Mesothelial cell of epicardium (in vitro differentiated cells): ENCODE results near the gene MRPS35. TPM values are rescaled to one million over a fixed set of nuclear protein-coding genes. Genes with fewer than 3 reads are reported as not detected.
A peak's percentile ranks its signal among the peaks of the same experiment; 100 is the strongest.

Experiments
- DNase-seq, 2 experiments: peaks; one replicate each; pipeline ENCODE4 v3.0.0; 2021; ENCODE audit warnings: low spot score in 2 of 2; ENCODE audit not compliant: unreplicated experiment in 2 of 2
- H3K27ac Mint-ChIP-seq: 2 replicates; pipeline ENCODE4 v1.8.0; 2021; ENCODE audit warnings: mixed read lengths
- H3K27me3 Mint-ChIP-seq: 2 replicates; pipeline ENCODE4 v1.8.0; 2021; ENCODE audit warnings: low read depth, mixed read lengths
- H3K36me3 Mint-ChIP-seq: 2 replicates; pipeline ENCODE4 v1.8.0; 2021; ENCODE audit warnings: mixed read lengths
- H3K4me1 Mint-ChIP-seq: 2 replicates; pipeline ENCODE4 v1.8.0; 2021; ENCODE audit warnings: mixed read lengths
- H3K4me3 Mint-ChIP-seq: 2 replicates; pipeline ENCODE4 v1.8.0; 2021; ENCODE audit warnings: mild to moderate bottlenecking, moderate library complexity, mixed read lengths
- H3K9me3 Mint-ChIP-seq: 2 replicates; pipeline ENCODE4 v1.8.0; 2021; ENCODE audit warnings: mixed read lengths
- total RNA-seq: library from RNA; stranded (reverse); gene quantifications from 3 replicates; pipeline ENCODE4 v1.2.1, GENCODE V29; 2021
- TF ChIP-seq, protein P1 (sequence below): fragments of 200-600 bp; sonication (generic); IDR thresholded peaks from one replicate; pipeline ENCODE4 v1.5.0; 2021; ENCODE audit warnings: antibody characterized with exemption; ENCODE audit not compliant: unreplicated experiment

MRPS35 gene
- 31.8 to 34.7 TPM (median 34.0 TPM) in 3 replicates for total RNA-seq

GRCh38 chr12:27710592-27711316 is at the start of gene MRPS35:
TSS of gene MRPS35 (plus strand) at chr12:27710832. CDS start at chr12:27710844, 12 bp downstream.
- peaks cover 10% of the 10 kb centered on the region for H3K36me3 Mint-ChIP-seq
- DNase-seq, result peak; percentile 71 to 87
- peak within 1 kb of the TSS; percentile 95 for H3K27ac Mint-ChIP-seq
- H3K4me3 Mint-ChIP-seq, result peak within 1 kb of the TSS; percentile 96
- peaks cover 21% of the 10 kb centered on the region for H3K4me1 Mint-ChIP-seq
- H3K9me3 Mint-ChIP-seq, result no peaks in the 10 kb centered on the region
- H3K27me3 Mint-ChIP-seq, result no peaks in the 10 kb centered on the region
- TF ChIP-seq, protein P1, sequence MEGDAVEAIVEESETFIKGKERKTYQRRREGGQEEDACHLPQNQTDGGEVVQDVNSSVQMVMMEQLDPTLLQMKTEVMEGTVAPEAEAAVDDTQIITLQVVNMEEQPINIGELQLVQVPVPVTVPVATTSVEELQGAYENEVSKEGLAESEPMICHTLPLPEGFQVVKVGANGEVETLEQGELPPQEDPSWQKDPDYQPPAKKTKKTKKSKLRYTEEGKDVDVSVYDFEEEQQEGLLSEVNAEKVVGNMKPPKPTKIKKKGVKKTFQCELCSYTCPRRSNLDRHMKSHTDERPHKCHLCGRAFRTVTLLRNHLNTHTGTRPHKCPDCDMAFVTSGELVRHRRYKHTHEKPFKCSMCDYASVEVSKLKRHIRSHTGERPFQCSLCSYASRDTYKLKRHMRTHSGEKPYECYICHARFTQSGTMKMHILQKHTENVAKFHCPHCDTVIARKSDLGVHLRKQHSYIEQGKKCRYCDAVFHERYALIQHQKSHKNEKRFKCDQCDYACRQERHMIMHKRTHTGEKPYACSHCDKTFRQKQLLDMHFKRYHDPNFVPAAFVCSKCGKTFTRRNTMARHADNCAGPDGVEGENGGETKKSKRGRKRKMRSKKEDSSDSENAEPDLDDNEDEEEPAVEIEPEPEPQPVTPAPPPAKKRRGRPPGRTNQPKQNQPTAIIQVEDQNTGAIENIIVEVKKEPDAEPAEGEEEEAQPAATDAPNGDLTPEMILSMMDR, result no peak

DNA sequence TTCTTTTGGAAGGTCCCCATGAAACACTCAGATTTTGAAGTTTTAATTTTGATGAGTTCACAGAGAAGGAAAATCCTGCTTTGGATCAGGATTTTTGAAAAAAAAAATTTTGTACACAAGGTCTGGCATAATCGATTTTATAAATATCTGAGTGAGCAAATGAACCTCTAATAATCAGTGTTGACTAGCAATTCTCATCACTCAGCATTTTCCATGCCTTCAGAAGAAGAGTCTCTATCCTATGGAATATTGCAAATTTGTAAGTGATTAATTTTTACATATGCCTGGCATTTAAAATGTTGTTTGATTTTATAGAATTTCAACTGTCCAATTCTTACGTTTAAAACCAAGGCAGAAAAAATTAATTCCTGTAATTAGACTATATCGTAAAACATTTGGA is 44.9 kb upstream of the MRPS35 start:
- TF ChIP-seq, protein P1, result no peak

GRCh38 chr12:27666510-27666909 is 44.1 kb upstream of the MRPS35 start:
- no peak overlapping the region for H3K4me3 Mint-ChIP-seq

More for the DNA sequence above, 44.9 kb upstream of the MRPS35 start:
- Mint-ChIP-seq H3K4me1 (peaks cover 6% of the 10 kb centered on the region), H3K27ac (no peak overlapping the region), H3K9me3 (no peaks in the 10 kb centered on the region), H3K27me3 (no peaks in the 10 kb centered on the region), H3K36me3 (peaks cover 51% of the 10 kb centered on the region), H3K4me3 (no peak overlapping the region)
- no peak for DNase-seq

DNA sequence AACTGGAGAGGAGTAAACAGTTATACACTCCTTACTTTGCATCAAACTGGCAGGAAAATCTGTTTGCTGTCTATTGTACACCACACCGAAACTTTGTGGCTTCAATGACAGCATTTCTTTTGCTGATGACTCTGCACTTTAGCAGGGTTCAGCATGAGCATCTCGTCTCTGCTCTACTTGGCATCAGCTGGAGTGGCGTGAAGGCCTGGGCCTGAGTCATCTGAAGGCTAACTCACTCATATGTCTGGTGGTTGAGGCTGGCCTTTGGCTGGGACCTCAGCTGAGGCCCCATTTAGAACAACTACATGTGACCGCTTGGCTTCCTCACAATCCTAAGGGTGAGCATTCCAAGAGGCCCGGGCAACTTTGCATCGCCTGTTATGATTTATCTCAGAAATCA is 43.1 kb upstream of the MRPS35 start:
- TF ChIP-seq, protein P1, result no peak
- H3K27me3 Mint-ChIP-seq, result no peaks in the 10 kb centered on the region
- H3K9me3 Mint-ChIP-seq, result no peaks in the 10 kb centered on the region
- no peak overlapping the region for H3K27ac Mint-ChIP-seq
- H3K36me3 Mint-ChIP-seq, result peaks cover 44% of the 10 kb centered on the region
- DNase-seq, result no peak
- H3K4me1 Mint-ChIP-seq, result no peaks in the 10 kb centered on the region
- no peak overlapping the region for H3K4me3 Mint-ChIP-seq

More at GRCh38 chr12:27666510-27666909, 44.1 kb upstream of the MRPS35 start:
- Mint-ChIP-seq H3K36me3 (peaks cover 51% of the 10 kb centered on the region), H3K27ac (no peak overlapping the region), H3K27me3 (no peaks in the 10 kb centered on the region), H3K4me1 (peaks cover under 1% of the 10 kb centered on the region), H3K9me3 (no peaks in the 10 kb centered on the region)
- no peak for DNase-seq
- TF ChIP-seq, protein P1, result no peak

- H3K4me1 Mint-ChIP-seq, result no peaks in the 10 kb centered on the region
- no peak overlapping the region for H3K27ac Mint-ChIP-seq
- H3K9me3 Mint-ChIP-seq, result no peaks in the 10 kb centered on the region
- no peak overlapping the region for H3K4me3 Mint-ChIP-seq
- no peak for DNase-seq
- H3K27me3 Mint-ChIP-seq, result no peaks in the 10 kb centered on the region
- TF ChIP-seq, protein P1, result no peak
- H3K36me3 Mint-ChIP-seq, result peaks cover 40% of the 10 kb centered on the region
Observed at GRCh38 chr12:27672051-27672450, 38.6 kb upstream of the MRPS35 start.
